ENCODE data around the gene NLRP7. TPM values are rescaled to one million over a fixed set of nuclear protein-coding genes. Genes with fewer than 3 reads are reported as not detected.
"Not testable (repeated sequence)": the region's sequence is repeated elsewhere in the genome, so short reads cannot be mapped to it uniquely, and the experiment has no call there.

Gene NLRP7
- polyA plus RNA-seq, 1 donor from 2014 or later, result 1.4 TPM

DNA sequence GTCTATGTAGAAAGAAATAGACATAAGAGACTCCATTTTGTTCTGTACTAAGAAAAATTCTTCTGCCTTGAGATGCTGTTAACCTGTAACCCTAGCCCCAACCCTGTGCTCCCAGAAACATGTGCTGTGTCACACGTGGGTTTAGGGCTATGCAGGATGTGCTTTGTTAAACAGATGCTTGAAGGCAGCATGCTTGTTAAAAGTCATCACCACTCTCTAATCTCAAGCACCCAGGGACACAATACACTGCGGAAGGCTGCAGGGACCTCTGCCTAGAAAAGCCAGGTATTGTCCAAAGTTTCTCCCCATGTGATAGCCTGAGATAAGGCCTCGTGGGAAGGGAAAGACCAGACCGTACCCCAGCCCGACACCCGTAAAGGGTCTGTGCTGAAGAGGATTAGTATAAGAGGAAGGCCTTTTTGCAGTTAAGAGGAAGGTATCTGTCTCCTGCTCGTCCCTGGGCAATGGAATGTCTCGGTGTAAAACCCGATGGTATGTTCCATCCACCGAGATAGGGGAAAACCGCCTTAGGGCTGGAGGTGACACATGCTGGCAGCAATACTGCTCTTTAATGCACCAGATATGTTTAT, 3.5 kb downstream of the NLRP7 start:
- not testable (repeated sequence) for H3K27me3 Mint-ChIP-seq, H3K27ac Mint-ChIP-seq, H3K9me3 Mint-ChIP-seq, H3K36me3 Mint-ChIP-seq, H3K4me1 Mint-ChIP-seq
- peak overlapping the region in 1 of 4 donors; percentile 51 for H3K4me3 Mint-ChIP-seq

DNA sequence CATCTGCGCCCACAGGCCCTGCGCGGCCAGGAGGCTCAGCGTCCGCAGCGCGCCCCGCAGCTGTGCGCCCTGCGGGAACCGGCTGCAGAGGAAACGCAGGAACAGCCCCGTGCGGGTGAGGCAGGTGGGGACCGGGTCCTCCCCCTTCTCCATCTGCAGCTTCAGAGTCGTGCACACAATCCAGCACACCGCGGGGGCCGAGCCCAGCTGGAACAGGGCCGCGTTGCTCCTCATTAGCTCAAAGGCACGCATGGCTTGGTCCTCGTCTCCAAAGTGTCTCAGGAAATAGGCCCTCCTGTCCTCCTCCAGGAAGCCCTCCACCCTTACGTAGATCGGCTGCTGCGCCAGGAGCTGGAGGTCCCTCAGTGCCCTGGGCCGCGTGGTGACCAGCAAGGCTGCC, 7.8 kb downstream of the NLRP7 start:
- peaks cover 7 to 11% (median 10%) of the 10 kb centered on the region in 3 donors for H3K4me1 Mint-ChIP-seq
- H3K36me3 Mint-ChIP-seq, H3K27ac Mint-ChIP-seq, H3K27me3 Mint-ChIP-seq, H3K9me3 Mint-ChIP-seq, H3K4me3 Mint-ChIP-seq: not testable (repeated sequence)

DNA sequence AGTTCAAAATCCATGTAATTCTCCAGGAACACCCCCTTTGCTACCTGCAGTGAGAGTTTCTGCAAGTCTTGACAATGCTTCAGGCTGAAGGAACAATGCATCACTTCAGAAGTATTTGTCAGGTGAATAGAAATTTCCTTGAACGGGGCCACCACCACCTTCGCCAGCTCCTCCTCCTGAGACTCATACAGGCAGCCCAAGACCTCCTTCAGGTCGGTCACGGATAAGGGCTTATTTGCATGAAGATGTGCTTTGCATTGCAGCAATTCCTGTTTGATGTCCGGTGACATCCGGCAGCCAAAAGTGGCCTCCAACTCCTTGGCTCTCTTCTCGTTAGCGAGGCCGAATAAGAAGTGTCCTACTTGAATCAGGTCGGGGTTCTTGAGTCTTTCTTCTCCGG, 8.4 kb downstream of the NLRP7 start:
- Mint-ChIP-seq H3K9me3 (peaks cover 0 to 3% (median 0%) of the 10 kb centered on the region in 3 donors), H3K27ac (no peak overlapping the region), H3K4me1 (peaks cover 7 to 11% (median 10%) of the 10 kb centered on the region in 3 donors), H3K27me3 (peaks cover 9% of the 10 kb centered on the region), H3K4me3 (peak overlapping the region in 3 of 4 donors; percentile 44 to 82 (median 68)), H3K36me3 (no peaks in the 10 kb centered on the region)

DNA sequence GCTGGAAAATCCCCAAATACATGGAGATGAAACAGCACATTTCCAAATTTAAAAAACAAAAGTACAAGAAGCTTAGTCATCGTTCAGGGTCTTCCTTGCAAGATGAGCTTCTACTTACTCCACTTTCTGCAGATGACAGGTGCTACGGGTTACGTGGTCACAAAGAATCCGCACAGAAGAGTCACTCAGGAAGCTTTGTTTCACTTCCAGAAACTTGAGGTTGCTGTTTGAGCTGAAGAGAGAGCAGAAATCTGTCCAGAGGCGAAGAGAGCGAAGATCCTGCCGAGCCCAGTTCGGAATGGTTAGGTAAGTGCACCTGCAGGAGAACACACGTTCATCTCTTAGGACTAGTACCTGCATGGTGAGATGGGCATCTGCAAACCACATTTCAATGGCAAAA, 9.4 kb downstream of the NLRP7 start:
- H3K4me3 Mint-ChIP-seq, result peak overlapping the region in 3 of 4 donors; percentile 9 to 84 (median 40)

DNA sequence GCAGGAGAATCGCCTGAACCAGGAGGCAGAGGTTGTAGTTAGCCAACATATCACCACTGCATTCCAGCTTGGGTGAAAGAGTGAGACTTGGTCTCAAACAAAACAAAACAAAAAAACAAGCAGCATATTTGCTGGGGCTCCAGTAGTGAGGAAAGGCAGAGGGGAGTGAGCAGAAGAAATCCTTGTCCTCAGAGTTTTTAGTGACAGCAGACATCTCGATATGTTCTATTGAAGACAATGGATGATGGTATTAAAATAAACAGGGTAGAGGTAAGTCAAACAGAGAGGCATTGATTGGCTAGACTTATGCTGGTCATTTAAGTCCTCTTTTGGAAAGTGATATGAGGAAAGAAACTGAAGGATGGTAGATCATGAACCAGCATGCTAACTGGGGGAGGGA, 19.0 kb downstream of the NLRP7 start:
- H3K4me1 Mint-ChIP-seq, result no peaks in the 10 kb centered on the region
- H3K9me3 Mint-ChIP-seq, result peaks cover 4 to 18% (median 9%) of the 10 kb centered on the region in 3 donors
- peaks cover 2% of the 10 kb centered on the region for H3K27me3 Mint-ChIP-seq
- peaks cover 3% of the 10 kb centered on the region for H3K36me3 Mint-ChIP-seq
- no peak overlapping the region for H3K27ac Mint-ChIP-seq
- H3K4me3 Mint-ChIP-seq, result peak overlapping the region in 1 of 4 donors; percentile 27

More for the DNA sequence above, 9.4 kb downstream of the NLRP7 start:
- Mint-ChIP-seq H3K36me3 (no peaks in the 10 kb centered on the region), H3K4me1 (peaks cover 7 to 11% (median 10%) of the 10 kb centered on the region in 3 donors), H3K9me3 (peaks cover 0 to 2% (median 0%) of the 10 kb centered on the region in 3 donors), H3K27ac (peak overlapping the region in 1 of 3 donors; percentile 47), H3K27me3 (peaks cover 9% of the 10 kb centered on the region)

DNA sequence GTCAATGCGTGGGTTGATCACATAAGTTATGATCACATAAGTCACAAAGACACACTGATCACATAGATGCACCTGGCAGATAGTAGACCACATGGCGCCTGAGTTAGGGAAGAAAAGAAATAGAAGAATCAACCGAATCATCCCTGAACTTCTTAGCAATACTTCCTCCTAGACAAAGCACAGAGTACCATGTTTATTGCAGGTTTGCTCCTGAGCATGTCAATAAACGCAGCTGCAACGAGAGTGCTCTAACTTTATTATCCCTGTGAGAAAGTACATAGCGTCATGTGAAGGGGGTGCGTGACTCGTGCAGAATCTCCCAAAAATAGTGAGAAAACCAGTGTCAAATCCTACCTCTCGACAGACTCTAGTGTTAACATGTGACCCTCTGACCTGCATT, 24.1 kb downstream of the NLRP7 start:
- Mint-ChIP-seq H3K36me3 (peaks cover 2% of the 10 kb centered on the region), H3K4me3 (no peak overlapping the region), H3K27me3 (peaks cover 1% of the 10 kb centered on the region), H3K4me1 (peaks cover 0 to 2% (median 0%) of the 10 kb centered on the region in 3 donors), H3K9me3 (peaks cover 2 to 18% (median 6%) of the 10 kb centered on the region in 3 donors), H3K27ac (no peak overlapping the region)

DNA sequence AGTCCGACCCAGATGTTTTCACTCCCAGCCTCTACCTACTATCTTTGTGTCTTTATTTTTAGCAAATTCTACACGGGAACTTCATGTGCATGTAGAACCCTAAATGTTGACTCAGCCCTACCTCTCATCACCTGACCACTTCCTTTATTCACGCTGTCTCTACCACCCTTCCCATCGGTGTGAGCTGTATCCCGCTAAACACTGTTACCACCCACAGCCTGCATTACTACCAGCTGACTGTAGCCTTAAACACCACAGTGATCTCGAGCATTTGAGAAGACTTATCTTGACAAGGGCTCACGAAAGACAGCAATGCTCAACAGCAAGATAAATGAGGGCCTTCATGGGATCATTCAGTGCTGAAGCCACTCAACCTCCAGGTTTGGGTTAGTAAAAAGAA, 26.2 kb downstream of the NLRP7 start:
- Mint-ChIP-seq H3K4me1 (peaks cover under 1 to 4% (median 3%) of the 10 kb centered on the region in 3 donors), H3K27ac (peak overlapping the region in 1 of 3 donors; percentile 62), H3K27me3 (peaks cover 5% of the 10 kb centered on the region), H3K9me3 (peaks cover 1 to 9% (median 4%) of the 10 kb centered on the region in 3 donors), H3K36me3 (peaks cover 2% of the 10 kb centered on the region), H3K4me3 (no peak overlapping the region)

DNA sequence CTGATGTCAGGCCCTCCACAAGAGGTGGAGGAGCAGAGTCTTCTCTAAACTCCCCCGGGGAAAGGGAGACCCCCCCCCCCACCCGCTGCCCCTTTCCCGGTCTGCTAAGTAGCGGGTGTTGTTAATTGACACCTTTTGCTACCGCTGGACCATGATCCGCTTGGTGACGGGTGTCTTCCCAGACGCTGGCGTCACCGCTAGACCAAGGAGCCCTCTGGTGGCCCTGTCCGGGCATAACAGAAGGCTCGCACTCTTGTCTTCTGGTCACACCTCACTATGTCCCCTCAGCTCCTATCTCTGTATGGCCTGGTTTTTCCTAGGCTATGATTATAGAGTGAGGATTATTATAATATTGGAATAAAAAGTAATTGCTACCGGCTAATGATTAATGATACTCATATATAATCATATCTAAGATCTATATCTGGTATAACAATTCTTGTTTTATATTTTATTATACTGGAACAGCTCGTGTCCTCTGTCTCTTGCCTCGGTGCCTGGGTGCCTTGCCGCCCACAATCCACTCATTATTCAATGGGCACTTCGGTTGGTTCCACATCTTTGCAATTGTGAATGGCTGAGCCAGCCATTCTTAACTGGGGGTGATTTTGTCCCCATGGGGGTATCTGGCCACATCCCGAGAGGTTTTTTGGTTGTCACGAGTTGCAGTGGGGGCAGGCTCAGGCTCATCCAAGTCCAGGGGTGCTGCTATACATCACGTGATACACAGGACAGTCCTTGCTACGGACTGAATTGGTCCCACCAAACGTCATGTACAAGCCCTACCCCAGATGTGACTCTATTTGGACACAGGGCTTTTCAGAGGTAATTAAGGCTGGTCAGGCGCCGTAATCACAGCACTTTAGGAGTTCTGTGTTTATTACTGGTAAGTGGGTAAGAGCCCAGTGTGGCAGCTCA, 27.4 kb downstream of the NLRP7 start:
- H3K9me3 Mint-ChIP-seq, H3K4me3 Mint-ChIP-seq, H3K27ac Mint-ChIP-seq, H3K4me1 Mint-ChIP-seq, H3K36me3 Mint-ChIP-seq: not testable (repeated sequence)
- H3K27me3 Mint-ChIP-seq, result peaks cover 12% of the 10 kb centered on the region

DNA sequence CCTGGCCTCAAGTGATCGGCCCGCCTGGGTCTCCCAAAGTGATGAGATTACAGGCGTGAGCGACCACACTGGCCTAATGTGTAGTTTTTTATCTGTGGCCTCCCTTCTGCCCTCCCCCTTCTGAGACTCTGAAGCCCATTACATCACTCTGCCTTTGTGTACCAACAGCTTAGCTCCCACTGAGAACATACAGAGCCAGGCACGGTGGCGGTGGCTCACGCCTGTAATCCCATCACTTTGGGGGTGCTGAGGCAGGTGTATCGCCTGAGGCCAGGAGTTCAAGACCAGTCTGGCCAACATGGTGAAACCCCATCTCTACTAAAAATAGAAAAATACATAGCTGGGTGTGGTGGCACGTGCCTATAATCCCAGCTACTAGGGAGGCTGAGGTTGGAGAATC, 28.8 kb downstream of the NLRP7 start:
- Mint-ChIP-seq H3K27ac (no peak overlapping the region), H3K9me3 (peaks cover 0 to 7% (median 0%) of the 10 kb centered on the region in 3 donors), H3K4me1 (peaks cover 3 to 5% (median 4%) of the 10 kb centered on the region in 3 donors), H3K27me3 (peaks cover 20% of the 10 kb centered on the region), H3K36me3 (no peaks in the 10 kb centered on the region), H3K4me3 (no peak overlapping the region)

DNA sequence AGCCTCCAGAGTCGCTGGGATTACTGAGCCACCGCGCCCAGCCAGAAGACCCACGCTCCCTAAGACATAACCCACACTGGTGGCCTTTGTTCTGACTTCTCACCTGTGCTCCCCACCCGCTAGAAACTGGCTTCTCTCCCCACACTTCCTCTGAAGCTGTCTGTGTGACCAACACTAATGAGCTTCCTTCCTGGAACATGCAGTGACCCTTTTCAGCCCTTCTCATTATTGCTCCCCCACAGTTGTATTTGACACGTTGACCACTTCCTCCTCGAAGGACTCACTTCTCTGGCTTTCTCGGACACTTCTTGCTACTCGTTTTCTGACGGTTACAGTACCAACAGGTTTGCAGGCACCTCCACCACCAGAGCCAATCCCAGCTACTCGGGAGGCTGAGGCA, 30.5 kb downstream of the NLRP7 start:
- Mint-ChIP-seq H3K4me3 (peak overlapping the region in 2 of 4 donors; percentile 9 to 68), H3K9me3 (peaks cover 0 to 6% (median 0%) of the 10 kb centered on the region in 3 donors), H3K4me1 (peaks cover 3 to 7% (median 4%) of the 10 kb centered on the region in 3 donors), H3K27ac (peak overlapping the region in 1 of 3 donors; percentile 82), H3K27me3 (peaks cover 20% of the 10 kb centered on the region), H3K36me3 (no peaks in the 10 kb centered on the region)

DNA sequence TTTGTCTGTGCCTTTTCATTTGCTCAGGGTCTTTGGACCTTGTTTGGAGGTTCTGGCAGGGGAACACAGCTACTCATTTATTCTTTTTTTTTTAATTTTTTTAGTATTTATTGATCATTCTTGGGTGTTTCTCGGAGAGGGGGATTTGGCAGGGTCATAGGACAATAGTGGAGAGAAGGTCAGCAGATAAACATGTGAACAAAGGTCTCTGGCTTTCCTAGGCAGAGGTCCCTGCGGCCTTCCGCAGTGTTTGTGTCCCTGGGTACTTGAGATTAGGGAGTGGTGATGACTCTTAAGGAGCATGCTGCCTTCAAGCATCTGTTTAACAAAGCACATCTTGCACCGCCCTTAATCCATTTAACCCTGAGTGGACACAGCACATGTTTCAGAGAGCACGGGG, 39.4 kb downstream of the NLRP7 start:
- H3K27ac Mint-ChIP-seq, H3K4me1 Mint-ChIP-seq, H3K9me3 Mint-ChIP-seq, H3K4me3 Mint-ChIP-seq, H3K36me3 Mint-ChIP-seq: not testable (repeated sequence)
- peaks cover 12% of the 10 kb centered on the region for H3K27me3 Mint-ChIP-seq

DNA sequence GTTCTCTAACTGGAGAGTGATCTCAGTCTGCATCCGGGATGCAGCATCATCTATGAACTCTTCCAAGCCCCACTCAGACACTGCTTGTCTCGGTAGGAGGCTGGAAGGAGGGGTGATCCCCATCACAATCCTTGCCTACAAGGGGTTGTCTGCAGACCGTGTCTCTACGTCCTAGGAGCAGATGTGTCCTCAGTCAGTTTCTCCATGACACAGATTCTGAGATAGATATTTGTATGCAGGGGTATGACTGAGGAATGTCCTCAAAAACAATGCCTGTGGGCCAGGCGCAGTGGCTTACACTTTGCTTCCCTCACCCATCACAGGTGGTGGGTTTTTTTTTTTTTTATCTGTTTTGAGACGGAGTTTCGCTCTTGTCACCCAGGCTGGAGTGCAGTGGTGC, 40.5 kb downstream of the NLRP7 start:
- Mint-ChIP-seq H3K36me3 (no peaks in the 10 kb centered on the region), H3K4me3 (no peak overlapping the region), H3K27me3 (peaks cover 12% of the 10 kb centered on the region), H3K4me1 (no peaks in the 10 kb centered on the region), H3K27ac (no peak overlapping the region), H3K9me3 (no peaks in the 10 kb centered on the region)

DNA sequence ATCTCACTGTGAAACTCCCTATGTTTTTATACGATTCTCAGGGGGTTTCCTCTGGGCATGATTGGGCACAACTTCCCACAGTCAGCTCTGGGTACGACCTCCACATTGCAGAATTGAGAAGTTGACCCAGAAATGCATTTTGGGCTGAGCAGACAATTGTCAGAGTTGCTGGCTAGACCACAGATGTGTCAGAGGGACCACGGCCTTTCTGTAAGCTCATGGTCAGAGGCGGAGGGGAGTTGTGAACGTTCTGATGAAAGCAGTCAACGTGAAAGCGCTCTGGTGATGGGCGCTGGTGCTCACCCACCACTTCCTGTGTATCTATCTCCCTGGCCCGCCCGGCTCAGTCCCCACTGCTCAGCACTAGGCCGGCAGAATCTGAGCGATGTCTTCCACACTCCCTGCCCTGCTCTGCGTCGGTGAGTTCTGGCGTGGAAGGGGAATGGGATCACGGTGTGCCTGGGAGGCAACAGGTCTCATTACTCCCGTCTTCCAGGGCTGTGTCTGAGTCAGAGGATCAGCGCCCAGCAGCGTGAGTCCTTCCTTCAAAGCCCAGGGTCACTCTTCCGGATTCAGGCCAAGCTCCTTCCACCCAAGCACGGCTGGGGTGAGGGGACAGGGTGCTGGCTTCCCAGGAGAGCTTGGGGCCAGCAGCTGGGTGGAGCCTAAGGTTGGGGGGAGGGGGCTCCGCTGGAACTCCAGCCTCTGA, 41.4 kb downstream of the NLRP7 start, which contains the start of gene NCR1:
Gene NCR1, plus strand, starts transcription at position 346 of the 709 bp plus-strand sequence. Its CDS starts 40 bp downstream, at position 386.
- Mint-ChIP-seq H3K27ac (no peak within 1 kb of the TSS), H3K4me3 (peak within 1 kb of the TSS in 1 of 4 donors; percentile 17)

DNA sequence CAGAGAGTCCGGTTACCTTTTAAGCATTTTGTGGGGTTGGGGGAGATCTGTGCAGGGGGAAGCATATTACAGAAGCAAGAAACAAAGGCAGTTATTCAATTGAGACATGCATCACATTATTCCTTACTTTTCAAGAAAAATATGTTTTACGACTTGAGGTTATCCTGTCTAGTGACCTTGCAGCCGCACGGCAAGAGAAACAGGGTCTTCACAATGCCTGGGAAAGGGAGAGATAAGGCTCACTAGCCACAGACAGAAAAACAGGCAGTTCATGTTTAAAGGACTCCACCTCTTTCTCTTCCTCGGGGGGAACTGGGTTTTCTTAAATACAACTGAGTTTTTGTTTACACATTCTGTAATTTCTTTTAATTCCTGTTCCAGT, 41.9 kb downstream of the NLRP7 start:
- H3K36me3 Mint-ChIP-seq, result no peaks in the 10 kb centered on the region
- H3K4me1 Mint-ChIP-seq, result no peaks in the 10 kb centered on the region
- no peak overlapping the region for H3K27ac Mint-ChIP-seq
- H3K27me3 Mint-ChIP-seq, result peaks cover 8% of the 10 kb centered on the region
- H3K4me3 Mint-ChIP-seq, result no peak overlapping the region
- H3K9me3 Mint-ChIP-seq, result no peaks in the 10 kb centered on the region

More for the DNA sequence above, 41.4 kb downstream of the NLRP7 start, which contains the start of gene NCR1:
- peaks cover 12% of the 10 kb centered on the region for H3K27me3 Mint-ChIP-seq
- no peaks in the 10 kb centered on the region for H3K36me3 Mint-ChIP-seq
- H3K4me1 Mint-ChIP-seq, result no peaks in the 10 kb centered on the region
- H3K9me3 Mint-ChIP-seq, result no peaks in the 10 kb centered on the region

DNA sequence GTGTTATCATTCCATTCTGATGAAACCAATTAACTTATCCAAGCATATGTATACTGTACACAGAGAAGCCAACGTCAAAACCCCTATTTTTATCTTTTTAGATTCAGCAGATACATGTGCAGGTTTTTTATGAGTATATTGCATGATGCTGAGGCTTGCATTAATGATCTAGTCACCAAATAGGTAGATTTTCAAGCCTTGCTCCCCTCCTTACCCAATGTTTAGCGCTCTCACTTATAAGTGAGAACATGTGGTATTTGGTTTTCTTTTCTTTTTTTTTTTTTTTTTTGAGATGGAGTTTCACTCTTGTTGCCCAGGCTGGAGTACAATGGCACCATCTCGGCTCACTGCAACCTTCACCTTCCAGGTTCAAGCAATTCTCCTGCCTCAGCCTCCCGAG, 43.1 kb downstream of the NLRP7 start:
- not testable (repeated sequence) for H3K4me1 Mint-ChIP-seq, H3K4me3 Mint-ChIP-seq, H3K9me3 Mint-ChIP-seq, H3K27ac Mint-ChIP-seq, H3K27me3 Mint-ChIP-seq, H3K36me3 Mint-ChIP-seq
